ENCODE data around the gene PLCXD3.
A peak's percentile ranks its signal among the peaks of the same experiment; 100 is the strongest.

The PLCXD3 gene

GRCh38 chr5:41339339-41339738 is 171.1 kb downstream of the PLCXD3 start:
- Histone ChIP-seq H3K4me3 (ENCODE audit: low read length) (no peak overlapping the region), H4K20me1 (ENCODE audit: insufficient read depth, low read length) (no peaks in the 10 kb centered on the region), H3K4me1 (ENCODE audit: low read length) (peaks cover 7% of the 10 kb centered on the region), H3K4me2 (ENCODE audit: low read length) (no peak overlapping the region), H2AFZ (ENCODE audit: low read depth, low read length) (no peak overlapping the region), H3K9me3 (ENCODE audit: insufficient read depth, low read length) (no peaks in the 10 kb centered on the region), H3K27ac (ENCODE audit: low read length) (no peak overlapping the region), H3K27me3 (ENCODE audit: low read depth, low read length) (0 out of 2 replicates have a peak, but pooled peaks cover 9% of the 10 kb centered on the region), H3K36me3 (replicated peaks; ENCODE audit: low read depth, low read length) (no peaks in the 10 kb centered on the region), H3K79me2 (ENCODE audit: low read length) (no peaks in the 10 kb centered on the region), H3K9ac (ENCODE audit: low read length) (no peak overlapping the region)
- TF ChIP-seq CTCF (IDR thresholded peaks at IDR 0.05; ENCODE audit: low read depth, low read length) (no peak), EZH2phosphoT487 (IDR thresholded peaks at IDR 0.05; ENCODE audit: low read depth) (no peak)

GRCh38 chr5:41338136-41338675 is 172.2 kb downstream of the PLCXD3 start:
- Histone ChIP-seq H3K79me2 (ENCODE audit: low read length) (no peaks in the 10 kb centered on the region), H3K27ac (ENCODE audit: low read length) (no peak overlapping the region), H3K36me3 (replicated peaks; ENCODE audit: low read depth, low read length) (no peaks in the 10 kb centered on the region), H2AFZ (ENCODE audit: low read depth, low read length) (no peak overlapping the region), H3K4me3 (ENCODE audit: low read length) (no peak overlapping the region), H3K4me1 (ENCODE audit: low read length) (peaks cover 11% of the 10 kb centered on the region), H3K9ac (ENCODE audit: low read length) (no peak overlapping the region), H3K27me3 (ENCODE audit: low read depth, low read length) (no peaks in the 10 kb centered on the region), H3K4me2 (ENCODE audit: low read length) (no peak overlapping the region), H3K9me3 (ENCODE audit: insufficient read depth, low read length) (no peaks in the 10 kb centered on the region), H4K20me1 (ENCODE audit: insufficient read depth, low read length) (no peaks in the 10 kb centered on the region)
- peak; percentile 53 for TF ChIP-seq CTCF (IDR thresholded peaks at IDR 0.05; ENCODE audit: low read depth, low read length)
- TF ChIP-seq EZH2phosphoT487 (IDR thresholded peaks at IDR 0.05; ENCODE audit: low read depth), result no peak

GRCh38 chr5:41337724-41338123 is 172.7 kb downstream of the PLCXD3 start:
- Histone ChIP-seq H3K9me3 (ENCODE audit: insufficient read depth, low read length) (no peaks in the 10 kb centered on the region), H3K4me2 (ENCODE audit: low read length) (no peak overlapping the region), H3K36me3 (replicated peaks; ENCODE audit: low read depth, low read length) (no peaks in the 10 kb centered on the region), H2AFZ (ENCODE audit: low read depth, low read length) (no peak overlapping the region), H3K4me1 (ENCODE audit: low read length) (peaks cover 11% of the 10 kb centered on the region), H3K79me2 (ENCODE audit: low read length) (no peaks in the 10 kb centered on the region), H3K9ac (ENCODE audit: low read length) (no peak overlapping the region), H3K27ac (ENCODE audit: low read length) (no peak overlapping the region), H3K27me3 (ENCODE audit: low read depth, low read length) (no peaks in the 10 kb centered on the region), H4K20me1 (ENCODE audit: insufficient read depth, low read length) (no peaks in the 10 kb centered on the region), H3K4me3 (ENCODE audit: low read length) (no peak overlapping the region)
- no peak for TF ChIP-seq CTCF (IDR thresholded peaks at IDR 0.05; ENCODE audit: low read depth, low read length)

- Histone ChIP-seq H3K4me1 (ENCODE audit: low read length) (peaks cover 11% of the 10 kb centered on the region), H4K20me1 (ENCODE audit: insufficient read depth, low read length) (no peaks in the 10 kb centered on the region), H3K79me2 (ENCODE audit: low read length) (no peaks in the 10 kb centered on the region), H3K27ac (ENCODE audit: low read length) (no peak overlapping the region), H3K9me3 (ENCODE audit: insufficient read depth, low read length) (no peaks in the 10 kb centered on the region), H3K4me3 (ENCODE audit: low read length) (no peak overlapping the region), H3K4me2 (ENCODE audit: low read length) (no peak overlapping the region), H3K27me3 (ENCODE audit: low read depth, low read length) (no peaks in the 10 kb centered on the region), H2AFZ (ENCODE audit: low read depth, low read length) (no peak overlapping the region), H3K9ac (ENCODE audit: low read length) (no peak overlapping the region), H3K36me3 (replicated peaks; ENCODE audit: low read depth, low read length) (no peaks in the 10 kb centered on the region)
- TF ChIP-seq CTCF (IDR thresholded peaks at IDR 0.05; ENCODE audit: low read depth, low read length), result no peak
- no peak for TF ChIP-seq EZH2phosphoT487 (IDR thresholded peaks at IDR 0.05; ENCODE audit: low read depth)
Observed at GRCh38 chr5:41337216-41337615, 173.2 kb downstream of the PLCXD3 start.
